Retinal pigment epithelial cell (primary cell): Measurements from ENCODE around the gene PRDX2.

Experiments used
- DNase-seq: peaks from one replicate; pipeline ENCODE4 v3.0.0-alpha.2; 2010; ENCODE audit warnings: low read depth
- H3K4me3 ChIP-seq: 2 replicates; pipeline ENCODE4 v1.5.1; 2011; ENCODE audit warnings: mild to moderate bottlenecking, low read length, control low read depth, moderate library complexity
- CTCF ChIP-seq: conservative IDR thresholded peaks from 2 replicates; pipeline ENCODE4 v1.5.1; 2011; ENCODE audit warnings: low read depth, low read length, control low read depth, inconsistent platforms

PRDX2 gene

GRCh38 chr19:12748489-12748888 lies 53.1 kb downstream of the PRDX2 start:
- TF ChIP-seq CTCF: no peak
- H3K4me3 ChIP-seq: no peak overlapping the region
- no peak for DNase-seq
